Right lobe of liver (tissue), 6 donors: ENCODE measurements around the gene POLN. TPM values are rescaled to one million over a fixed set of nuclear protein-coding genes. Genes with fewer than 3 reads are reported as not detected.

ENCODE experiments used
- ATAC-seq, 4 donors: fragments of 200-7000 bp; cut with Tn5 transposase; one replicate each; pipeline ENCODE4 v1.9.1; 2020; ENCODE audit warnings: mild to moderate bottlenecking in 4 of 4, moderate library complexity in 4 of 4
- DNase-seq, 3 donors: peaks; one replicate each; pipeline ENCODE4 v3.0.0-alpha.2; 2020
- H3K27ac ChIP-seq, 3 donors: fragments of 200-600 bp; one replicate each; pipeline ENCODE4 v1.8.0; 2022
- H3K27me3 ChIP-seq, 2 donors: fragments of 200-600 bp; one replicate each; pipeline ENCODE4 v1.8.0; 2022
- H3K36me3 ChIP-seq, 4 donors: fragments of 200-600 bp; sonication (generic) in 1 of 4; one replicate each; pipeline versions ENCODE4 v1.5.1 to v1.8.0; 2017 to 2022; ENCODE audit warnings: control low read depth in 1 of 4
- H3K4me1 ChIP-seq, 4 donors: fragments of 200-600 bp; sonication (generic) in 1 of 4; one replicate each; pipeline versions ENCODE4 v1.5.1 to v1.8.0; 2017 to 2022; ENCODE audit warnings: control low read depth in 1 of 4
- H3K4me3 ChIP-seq, 3 donors: fragments of 200-600 bp; one replicate each; pipeline ENCODE4 v1.8.0; 2022
- H3K9me3 ChIP-seq, 4 donors: fragments of 200-600 bp; sonication (generic) in 1 of 4; one replicate each; pipeline versions ENCODE4 v1.5.1 to v1.8.0; 2017 to 2022; ENCODE audit warnings: control low read depth in 1 of 4
- CTCF ChIP-seq, 4 donors: fragments of 200-600 bp in 3 of 4; fragments of 450-650 bp in 1 of 4; IDR thresholded peaks; one replicate each; pipeline versions ENCODE4 v1.5.1 to v1.8.0; 2016 to 2022; ENCODE audit warnings: antibody characterized with exemption in 4 of 4, mild to moderate bottlenecking in 2 of 4
- POLR2A ChIP-seq: fragments of 450-650 bp; IDR thresholded peaks from one replicate; pipeline ENCODE4 v1.6.1; 2017; ENCODE audit warnings: antibody characterized with exemption, mild to moderate bottlenecking
- WGBS: methylation state at CpG from one replicate; pipeline ENCODE4 v1.1.6; 2018; ENCODE audit warnings: low coverage, low lambda C conversion rate; ENCODE audit not compliant: insufficient coverage; ENCODE audit errors: missing lambda C conversion rate; 5-methylcytosine and 5-hydroxymethylcytosine counted together
- intact Hi-C, 2 donors: fragments of 100-400 bp; cut with DNase I; formaldehyde crosslinking; loops; one replicate each; pipeline versions ENCODE4 v1.11.2 to v1.14.1; 2022
- total RNA-seq, 6 experiments: library from RNA; depleted of rRNA in 2 of 6; stranded (reverse); fragments of >200 nt in 2 of 6; fragmentation: NEBNext Ultra II Directional in 3 of 6; extraction: Animal tissue kit (Norgen Biotek cat#: 25700) in 3 of 6; gene quantifications; one replicate each; pipeline versions ENCODE4 v1.1.0 to v1.2.4, GENCODE V29; 2016 to 2023
- donor health status: DM: no; HTN: yes; CAD: no.
- donor health status: DM: no; HTN: no; CAD: no.
- donor health status: DM: no; HTN: no; CAD: no.
- donor health status: DM: no; HTN: yes; CAD: no.
- donor health status: DM: no; HTN: yes; CAD: no.

POLN gene
- total RNA-seq, 6 experiments from 2014 or later, result 0.87 to 2.5 (median 1.4) TPM

GRCh38 chr4:2054217-2054616 is 187.7 kb downstream of the POLN start:
- no peak for ATAC-seq
- TF ChIP-seq POLR2A (no peak), CTCF (IDR thresholded peaks at IDR 0.05) (no peak)
- no peak overlapping the region for H3K4me3 ChIP-seq
- WGBS, result 56% methylated on average over 4 of the region's 6 CpGs
- intact Hi-C loops, result no loop called here
- no peaks in the 10 kb centered on the region for H3K9me3 ChIP-seq
- no peak overlapping the region for H3K27ac ChIP-seq
- peak in 2 of 3 donors; percentile 2 to 15 for DNase-seq
- peaks cover 0 to 10% of the 10 kb centered on the region in 2 donors for H3K27me3 ChIP-seq
- H3K4me1 ChIP-seq, result no peaks in the 10 kb centered on the region
- no peaks in the 10 kb centered on the region for H3K36me3 ChIP-seq

- 73% methylated on average over 10 of the region's 10 CpGs for WGBS
- Histone ChIP-seq H3K4me3 (no peak overlapping the region), H3K36me3 (no peaks in the 10 kb centered on the region), H3K4me1 (no peaks in the 10 kb centered on the region), H3K9me3 (no peaks in the 10 kb centered on the region), H3K27me3 (no peaks in the 10 kb centered on the region), H3K27ac (no peak overlapping the region)
- TF ChIP-seq POLR2A (no peak), CTCF (IDR thresholded peaks at IDR 0.05) (no peak)
- peak in 1 of 3 donors; percentile 15 for DNase-seq
- intact Hi-C loops, result no loop called here
- ATAC-seq, result no peak
Measured at GRCh38 chr4:2051086-2051485, 190.8 kb downstream of the POLN start.

- Histone ChIP-seq H3K36me3 (no peaks in the 10 kb centered on the region), H3K4me1 (no peaks in the 10 kb centered on the region), H3K27me3 (no peaks in the 10 kb centered on the region), H3K27ac (no peak overlapping the region), H3K9me3 (no peaks in the 10 kb centered on the region), H3K4me3 (no peak overlapping the region)
- ATAC-seq (no peak), DNase-seq (peak in 2 of 3 donors; percentile 23 to 24)
- TF ChIP-seq CTCF (IDR thresholded peaks at IDR 0.05) (no peak), POLR2A (no peak)
- WGBS, result 90% methylated on average over 7 of the region's 7 CpGs
- intact Hi-C loops, result no loop called here
Measured at GRCh38 chr4:2049811-2050210, 192.1 kb downstream of the POLN start.

GRCh38 chr4:2049381-2049780 is 192.5 kb downstream of the POLN start:
- ATAC-seq (no peak), DNase-seq (peak in 2 of 3 donors; percentile 29 to 31)
- Histone ChIP-seq H3K27me3 (no peaks in the 10 kb centered on the region), H3K36me3 (no peaks in the 10 kb centered on the region), H3K27ac (no peak overlapping the region), H3K9me3 (no peaks in the 10 kb centered on the region), H3K4me1 (no peaks in the 10 kb centered on the region), H3K4me3 (no peak overlapping the region)
- intact Hi-C loops, result no loop called here
- WGBS, result 53% methylated on average over 3 of the region's 7 CpGs
- no peak for TF ChIP-seq CTCF (IDR thresholded peaks at IDR 0.05)
- no peak for TF ChIP-seq POLR2A

GRCh38 chr4:2048831-2049230 is 193.1 kb downstream of the POLN start:
- H3K4me1 ChIP-seq, result no peaks in the 10 kb centered on the region
- WGBS, result 90% methylated on average over 6 of the region's 8 CpGs
- intact Hi-C loops, result no loop called here
- H3K4me3 ChIP-seq, result no peak overlapping the region
- DNase-seq, result peak in 2 of 3 donors; percentile 6 to 18
- ATAC-seq, result no peak
- no peaks in the 10 kb centered on the region for H3K27me3 ChIP-seq
- no peak overlapping the region for H3K27ac ChIP-seq
- H3K9me3 ChIP-seq, result no peaks in the 10 kb centered on the region
- H3K36me3 ChIP-seq, result no peaks in the 10 kb centered on the region
- TF ChIP-seq CTCF (IDR thresholded peaks at IDR 0.05) (no peak), POLR2A (no peak)
